ENCODE data around the gene SPATA31A6.
"Not testable (repeated sequence)": the region's sequence is repeated elsewhere in the genome, so short reads cannot be mapped to it uniquely, and the experiment has no call there.

Gene SPATA31A6

DNA sequence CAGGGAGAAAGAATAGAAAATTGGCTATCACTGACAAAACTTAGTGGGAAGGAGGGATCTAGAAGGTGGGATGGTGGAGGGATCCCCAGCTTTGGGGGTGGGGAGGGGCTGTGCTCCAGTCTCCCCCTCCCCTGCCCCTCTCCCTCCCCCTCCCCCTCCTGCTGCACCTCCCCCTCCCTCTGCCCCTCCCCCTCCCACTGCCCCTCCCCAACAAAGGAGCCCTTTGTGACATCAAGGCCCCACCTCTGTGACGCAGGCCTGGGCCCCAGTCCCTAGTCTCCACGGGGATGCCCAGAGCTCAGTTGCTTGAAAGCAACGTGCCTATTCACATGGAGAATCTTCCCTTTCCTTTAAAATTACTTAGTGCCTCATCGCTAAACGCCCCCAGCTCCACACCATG lies at the start of gene SPATA31A6:
Gene SPATA31A6 (plus strand): TSS at position 301 of the 400 bp plus-strand sequence. CDS start 29 bp downstream, at position 330.
- DNase-seq: not testable (repeated sequence)

DNA sequence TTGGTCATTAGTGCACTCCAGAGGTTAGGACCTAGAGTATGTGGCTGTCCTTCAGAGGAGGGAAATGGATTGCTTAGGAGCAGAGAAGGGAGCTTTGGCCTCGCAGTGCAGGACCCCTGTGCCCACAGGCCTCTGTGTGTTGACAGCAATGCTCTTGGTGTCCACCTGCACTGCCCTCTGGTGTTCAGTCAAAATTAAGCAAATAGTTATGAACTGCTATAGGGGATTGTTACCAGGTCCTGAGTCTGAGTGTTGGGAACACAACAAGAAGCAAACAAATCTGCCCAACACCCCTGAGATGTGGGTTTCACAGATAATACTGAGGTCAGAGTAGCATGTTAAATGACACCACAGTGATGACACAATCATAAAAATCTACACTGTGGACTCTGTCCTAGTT lies 23.2 kb upstream of the SPATA31A6 start:
- not testable (repeated sequence) for DNase-seq

DNA sequence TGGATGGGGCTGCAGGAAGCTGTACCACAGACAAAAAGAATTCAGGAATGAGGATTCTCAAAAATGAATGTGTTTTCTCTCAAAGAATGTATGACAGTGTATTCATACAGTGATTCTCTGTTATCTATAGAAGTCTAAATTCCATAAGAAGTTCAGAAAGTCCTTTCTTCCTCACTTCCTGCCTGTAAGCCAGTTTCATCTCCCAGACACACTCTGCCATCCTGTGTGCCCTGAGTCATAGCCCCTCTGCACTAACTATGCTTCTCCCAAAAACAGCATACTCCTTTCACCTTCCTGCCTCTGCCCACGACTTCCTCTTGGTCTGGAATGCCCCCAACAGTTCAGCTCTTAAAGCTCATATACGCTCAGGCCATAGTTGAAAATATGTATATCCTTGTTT lies 36.4 kb downstream of the SPATA31A6 start:
- not testable (repeated sequence) for DNase-seq

DNA sequence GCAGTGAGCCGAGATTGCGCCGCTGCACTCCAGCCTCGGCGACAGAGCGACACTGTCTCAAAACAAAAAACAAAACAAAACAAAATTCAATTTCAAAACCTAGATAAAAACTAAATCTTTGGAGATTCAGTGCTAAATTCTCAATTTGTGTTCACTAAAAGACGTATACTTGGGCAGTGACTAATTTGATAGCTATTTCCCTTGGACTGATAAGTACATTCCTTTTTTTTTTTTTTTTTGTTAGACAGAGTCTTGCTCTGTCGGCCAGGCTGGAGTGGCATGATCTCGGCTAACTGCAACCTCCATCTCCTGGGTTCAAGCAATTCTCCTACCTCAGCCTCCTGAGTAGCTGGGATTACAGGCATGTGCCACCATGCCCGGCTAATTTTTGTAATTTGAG lies 39.8 kb downstream of the SPATA31A6 start:
- DNase-seq: not testable (repeated sequence)

DNA sequence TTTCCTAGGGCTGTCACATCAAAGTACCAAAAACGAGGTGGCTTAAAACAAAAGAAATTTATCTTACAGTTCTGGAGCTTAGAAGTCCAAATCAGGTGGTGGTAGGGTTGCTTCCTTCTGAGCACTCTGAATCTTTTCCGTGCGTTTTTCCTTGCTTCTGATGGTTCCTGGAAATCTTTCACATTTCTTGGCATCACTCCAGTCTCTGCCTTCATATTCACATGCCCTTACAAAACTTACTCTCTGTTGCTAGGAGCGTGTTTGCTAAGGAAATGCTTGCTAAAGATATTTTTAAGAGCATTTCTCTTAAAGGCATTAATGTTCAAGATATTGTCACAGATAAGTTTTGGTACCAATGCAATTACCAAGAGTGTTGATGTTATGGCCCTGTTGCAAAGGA lies 49.6 kb downstream of the SPATA31A6 start:
- DNase-seq: not testable (repeated sequence)

DNA sequence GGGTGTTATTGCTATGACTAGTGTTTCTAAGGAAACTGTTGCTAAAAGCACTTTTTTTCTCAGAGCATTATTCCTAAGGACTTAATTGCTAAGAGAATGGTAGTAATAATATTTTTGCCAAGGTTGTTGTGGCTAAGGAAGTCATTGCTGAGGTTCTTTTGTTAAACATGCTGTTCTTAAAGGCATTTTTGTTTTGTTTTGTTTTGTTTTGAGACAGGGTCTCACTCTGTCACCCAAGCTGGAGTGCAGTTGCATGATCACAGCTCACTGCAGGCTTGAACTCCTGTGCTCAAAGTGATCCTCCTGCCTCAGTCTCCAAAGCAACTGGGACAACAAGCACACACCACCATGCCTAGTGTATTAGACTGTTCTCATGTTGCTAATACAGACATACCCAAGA lies 51.2 kb downstream of the SPATA31A6 start:
- not testable (repeated sequence) for DNase-seq

DNA sequence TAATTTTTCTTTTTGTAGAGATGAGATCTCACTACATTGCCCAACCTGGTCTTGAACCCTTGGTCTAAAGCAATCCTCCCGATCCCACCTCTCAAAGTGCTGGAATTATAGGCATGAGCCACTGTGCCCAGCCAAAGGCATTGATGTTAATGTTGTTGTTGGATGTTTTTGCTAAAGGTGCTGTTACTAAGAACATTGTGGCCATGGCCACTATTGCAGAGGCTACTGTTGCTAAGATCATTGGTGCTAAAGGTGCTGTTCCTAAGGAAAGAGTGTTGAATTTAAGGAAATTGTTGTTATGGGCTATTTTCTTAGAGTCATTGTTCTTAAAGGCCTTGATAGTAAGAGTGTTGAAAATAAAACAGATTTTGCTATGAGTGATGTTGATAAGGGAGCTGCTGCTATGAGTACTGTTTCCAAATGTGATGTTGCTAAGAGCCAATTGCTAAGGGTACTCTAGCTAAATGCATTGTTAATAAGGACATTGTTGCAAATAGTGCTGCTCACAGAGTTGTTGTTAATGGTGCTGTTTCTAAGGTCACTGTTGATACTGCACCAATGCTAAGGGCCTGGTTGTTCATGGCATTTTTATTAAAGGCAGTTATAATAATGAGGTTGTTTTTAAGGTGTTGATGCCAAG lies 52.0 kb downstream of the SPATA31A6 start:
- not testable (repeated sequence) for DNase-seq

DNA sequence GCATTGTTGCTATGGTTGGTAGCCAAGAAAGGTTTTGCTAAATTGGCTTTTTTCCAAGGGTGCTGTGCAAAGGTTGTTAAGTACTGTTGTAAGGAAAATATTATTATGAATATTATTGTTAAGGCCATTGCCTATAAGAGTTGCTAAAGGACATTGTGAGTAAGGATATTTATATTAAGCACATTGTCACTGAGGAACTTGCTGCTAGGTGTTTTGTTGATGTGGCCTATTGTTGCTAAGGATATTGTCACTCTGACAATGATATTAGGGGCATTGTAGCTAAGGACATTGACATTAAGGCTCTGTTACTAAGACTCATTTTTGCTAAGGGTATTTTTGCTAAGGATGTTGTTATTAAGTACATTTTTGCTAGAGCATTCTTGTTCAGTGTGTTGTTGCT lies 52.6 kb downstream of the SPATA31A6 start:
- not testable (repeated sequence) for DNase-seq

DNA sequence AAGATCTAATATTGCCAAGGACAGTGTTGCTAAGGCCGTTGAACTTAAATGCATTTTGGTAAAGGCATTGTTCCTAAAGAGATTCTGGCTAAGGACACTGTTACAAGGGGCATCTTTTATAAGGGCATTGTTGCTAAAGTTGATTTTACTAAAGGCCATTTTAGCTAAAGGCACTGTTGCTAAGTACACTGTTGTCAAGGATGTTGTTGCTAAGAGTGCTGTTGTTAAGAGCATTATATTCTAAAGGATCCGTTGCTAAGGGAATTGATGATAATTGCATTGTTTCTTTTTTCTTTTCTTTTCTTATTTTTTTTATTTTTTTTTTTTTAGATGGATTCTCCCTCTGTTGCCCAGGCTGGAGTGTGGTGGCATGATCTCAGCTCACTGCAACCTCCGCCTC lies 53.9 kb downstream of the SPATA31A6 start:
- DNase-seq: peak in 1 of 2 donors; percentile 4

DNA sequence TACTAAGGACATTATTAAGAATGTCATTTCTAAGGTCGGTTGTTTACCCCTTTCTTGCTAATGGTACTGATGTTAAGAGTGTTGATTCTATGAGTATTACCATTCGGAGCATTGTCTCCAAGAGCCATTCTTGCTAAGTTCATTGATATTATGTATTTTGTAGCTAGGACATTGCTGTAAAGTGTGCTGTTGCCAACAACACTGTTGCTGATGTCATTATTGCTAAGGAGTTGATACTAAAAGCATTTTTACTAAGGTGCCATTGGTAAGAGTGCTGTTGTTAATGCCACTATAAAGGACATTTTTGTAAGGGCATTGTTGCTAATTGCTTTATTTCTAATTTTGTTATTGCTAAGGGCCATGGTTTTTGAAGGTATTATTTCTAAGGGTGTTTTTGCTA lies 55.4 kb downstream of the SPATA31A6 start:
- not testable (repeated sequence) for DNase-seq

Measured in hippocampal formation (tissue), 2 donors.